Activated T-helper 1 cell treated with Interleukin-2 at 50 U/mL for 16 hours (primary cell): Measurements from ENCODE around the gene KIF18A.

Source experiments
- DNase-seq: peaks from one replicate; pipeline ENCODE4 v3.0.0-alpha.2; 2020; ENCODE audit warnings: low read depth

Gene KIF18A

GRCh38 chr11:28043930-28044709 lies 63.8 kb downstream of the KIF18A start:
- no peak for DNase-seq

GRCh38 chr11:28040384-28040783 lies 67.6 kb downstream of the KIF18A start:
- DNase-seq = no peak

- no peak for DNase-seq
These were observed 69.2 kb downstream of the KIF18A start for GRCh38 chr11:28038775-28039174.

GRCh38 chr11:28026634-28027290 lies 81.2 kb downstream of the KIF18A start:
- no peak for DNase-seq

- no peak for DNase-seq
These were observed 90.1 kb downstream of the KIF18A start for GRCh38 chr11:28017816-28018215.

- DNase-seq = no peak
These were observed 96.1 kb downstream of the KIF18A start for GRCh38 chr11:28011813-28012212.

- DNase-seq = no peak
These were observed 98.0 kb downstream of the KIF18A start for GRCh38 chr11:28009996-28010395.

- no peak for DNase-seq
These were observed 98.6 kb downstream of the KIF18A start for GRCh38 chr11:28009388-28009787.

GRCh38 chr11:28003615-28004014 lies 104.3 kb downstream of the KIF18A start:
- DNase-seq = no peak

GRCh38 chr11:27998552-27998951 lies 109.4 kb downstream of the KIF18A start:
- no peak for DNase-seq

GRCh38 chr11:27997344-27997743 lies 110.6 kb downstream of the KIF18A start:
- DNase-seq = no peak

- DNase-seq = no peak
These were observed 111.9 kb downstream of the KIF18A start for GRCh38 chr11:27996066-27996465.

- DNase-seq = no peak
These were observed 112.9 kb downstream of the KIF18A start for GRCh38 chr11:27995083-27995482.

- DNase-seq = no peak
These were observed 116.2 kb downstream of the KIF18A start for GRCh38 chr11:27991736-27992135.

- DNase-seq = no peak
These were observed 130.4 kb downstream of the KIF18A start for GRCh38 chr11:27977527-27977926.

- no peak for DNase-seq
These were observed 130.9 kb downstream of the KIF18A start for GRCh38 chr11:27977031-27977430.

GRCh38 chr11:27976262-27976661 lies 131.7 kb downstream of the KIF18A start:
- no peak for DNase-seq

GRCh38 chr11:27973851-27974536 lies 134.0 kb downstream of the KIF18A start:
- DNase-seq = no peak

- no peak for DNase-seq
These were observed 135.3 kb downstream of the KIF18A start for GRCh38 chr11:27972522-27973170.

- no peak for DNase-seq
These were observed 136.8 kb downstream of the KIF18A start for GRCh38 chr11:27971171-27971570.
